CD14-positive monocyte (primary cell): ENCODE results near the gene GCNT1. TPM values are rescaled to one million over a fixed set of nuclear protein-coding genes. Genes with fewer than 3 reads are reported as not detected.

Source experiments
- DNase-seq, 3 donors: peaks; one replicate each; pipeline ENCODE4 v3.0.0-alpha.2; 2011 to 2022
- H2AFZ ChIP-seq: 2 replicates; pipeline ENCODE4 v1.6.0; 2012; ENCODE audit warnings: mild to moderate bottlenecking, low read depth, low read length, inconsistent platforms; ENCODE audit not compliant: insufficient read depth, poor library complexity, severe bottlenecking
- H3K27ac ChIP-seq, 2 donors: 1 replicate in 1 of 2; 2 replicates in 1 of 2; pipeline ENCODE4 v1.5.1; 2012 to 2013; ENCODE audit warnings: low read length in 2 of 2, control low read depth in 1 of 2, inconsistent platforms in 1 of 2, low read depth in 1 of 2, mild to moderate bottlenecking in 1 of 2
- H3K27me3 ChIP-seq, 2 donors: one replicate each; pipeline versions ENCODE4 v1.6.0 to v1.6.1; 2011 to 2013; ENCODE audit warnings: low read length in 2 of 2; ENCODE audit not compliant: control insufficient read depth in 2 of 2, insufficient read depth in 2 of 2
- H3K36me3 ChIP-seq, 2 donors: replicated peaks in 1 of 2; 1 replicate in 1 of 2; 2 replicates in 1 of 2; pipeline versions ENCODE4 v1.5.1 to v1.6.1; 2012 to 2013; ENCODE audit warnings: low read length in 2 of 2, control low read depth in 1 of 2, inconsistent platforms in 1 of 2, mild to moderate bottlenecking in 1 of 2; ENCODE audit not compliant: insufficient read depth in 2 of 2, control insufficient read depth in 1 of 2
- H3K4me1 ChIP-seq, 2 donors: 1 replicate in 1 of 2; 2 replicates in 1 of 2; pipeline versions ENCODE4 v1.5.1 to v1.6.1; 2012 to 2013; ENCODE audit warnings: low read length in 2 of 2, control low read depth in 1 of 2, inconsistent platforms in 1 of 2, mild to moderate bottlenecking in 1 of 2, moderate library complexity in 1 of 2; ENCODE audit not compliant: insufficient read depth in 2 of 2, control insufficient read depth in 1 of 2
- H3K4me2 ChIP-seq: replicated peaks from 2 replicates; pipeline ENCODE3; 2012; ENCODE audit warnings: low read length, moderate library complexity, mild to moderate bottlenecking; ENCODE audit not compliant: poor library complexity, severe bottlenecking; ENCODE audit errors: extremely low read depth
- H3K4me3 ChIP-seq, 3 experiments: fragments of 200-600 bp in 1 of 3; sonication (generic) in 1 of 3; replicated peaks in 1 of 3; 1 replicate in 2 of 3; 2 replicates in 1 of 3; pipeline ENCODE4 v1.5.1; 2011 to 2013; ENCODE audit warnings: low read length in 3 of 3, mild to moderate bottlenecking in 3 of 3, control low read depth in 2 of 3, low read depth in 2 of 3, inconsistent platforms in 1 of 3, moderate library complexity in 1 of 3
- H3K79me2 ChIP-seq: 2 replicates; pipeline ENCODE4 v1.6.0; 2012; ENCODE audit warnings: mild to moderate bottlenecking, control low read depth, inconsistent platforms, low read length, moderate library complexity; ENCODE audit not compliant: insufficient read depth
- H3K9ac ChIP-seq: 2 replicates; pipeline ENCODE4 v1.6.0; 2017; ENCODE audit warnings: low read length, mild to moderate bottlenecking; ENCODE audit not compliant: insufficient read depth, poor library complexity, severe bottlenecking
- H3K9me3 ChIP-seq, 2 donors: replicated peaks in 1 of 2; 1 replicate in 1 of 2; 2 replicates in 1 of 2; pipeline versions ENCODE4 v1.5.1 to v1.6.1; 2012 to 2013; ENCODE audit warnings: low read length in 2 of 2, control low read depth in 1 of 2; ENCODE audit not compliant: control insufficient read depth in 1 of 2, insufficient read depth in 1 of 2
- H4K20me1 ChIP-seq: 2 replicates; pipeline ENCODE4 v1.6.0; 2012; ENCODE audit warnings: mild to moderate bottlenecking, low read length, control low read depth, moderate library complexity; ENCODE audit not compliant: insufficient read depth
- H3K27ac Mint-ChIP-seq, 7 donors: one replicate each; pipeline ENCODE4 v1.8.0; 2020; ENCODE audit warnings: mild to moderate bottlenecking in 7 of 7, mixed read lengths in 7 of 7, moderate library complexity in 6 of 7, inconsistent platforms in 2 of 7
- H3K27me3 Mint-ChIP-seq, 3 donors: one replicate each; pipeline ENCODE4 v1.8.0; 2021 to 2022; ENCODE audit warnings: low read depth in 3 of 3, mild to moderate bottlenecking in 3 of 3, mixed read lengths in 3 of 3, moderate library complexity in 3 of 3, inconsistent platforms in 1 of 3
- H3K36me3 Mint-ChIP-seq, 2 donors: one replicate each; pipeline ENCODE4 v1.8.0; 2020; ENCODE audit warnings: mixed read lengths in 2 of 2, inconsistent platforms in 1 of 2, mild to moderate bottlenecking in 1 of 2
- H3K4me1 Mint-ChIP-seq: one replicate; pipeline ENCODE4 v1.8.0; 2020; ENCODE audit warnings: mild to moderate bottlenecking, mixed read lengths
- H3K4me3 Mint-ChIP-seq, 2 donors: one replicate each; pipeline ENCODE4 v1.8.0; 2020; ENCODE audit warnings: mild to moderate bottlenecking in 2 of 2, mixed read lengths in 2 of 2, moderate library complexity in 1 of 2
- H3K9me3 Mint-ChIP-seq, 7 donors: one replicate each; pipeline ENCODE4 v1.8.0; 2020 to 2022; ENCODE audit warnings: mixed read lengths in 7 of 7, mild to moderate bottlenecking in 6 of 7, moderate library complexity in 6 of 7, inconsistent platforms in 2 of 7
- CTCF ChIP-seq: fragments of 200-600 bp; IDR thresholded peaks from one replicate; pipeline ENCODE4 v1.8.0; 2022; ENCODE audit warnings: antibody characterized with exemption, mild to moderate bottlenecking
- WGBS: methylation state at CpG from one replicate; pipeline ENCODE4 v1.1.5; 2013; ENCODE audit warnings: missing lambda C conversion rate; ENCODE audit not compliant: insufficient coverage; 5-methylcytosine and 5-hydroxymethylcytosine counted together
- intact Hi-C, 2 donors: fragments of 100-400 bp; cut with micrococcal nuclease; formaldehyde crosslinking; loops; one replicate each; pipeline versions ENCODE4 v1.15.0 to v1.15.1; 2023
- polyA plus RNA-seq, 3 donors: library from polyadenylated mRNA; depleted of rRNA in 1 of 3; unstranded in 2 of 3; stranded (reverse) in 1 of 3; fragments of 300-500 nt in 2 of 3; fragments of >200 nt in 1 of 3; fragmentation: Illumina TruSeq in 2 of 3; gene quantifications; 1 replicate in 2 of 3; 2 replicates in 1 of 3; pipeline ENCODE4 v1.2.3, GENCODE V29; 2012 to 2021

GCNT1 gene
- polyA plus RNA-seq, 3 donors, result 8.4 to 15.4 (median 9.3) TPM

- peaks cover 0 to 1% (median 0%) of the 10 kb centered on the region in 3 donors for H3K27me3 Mint-ChIP-seq
- intact Hi-C loops, result loop anchor here in 1 of 2 donors (10.0 kb wide), 1 partner anchor 52 kb away; no protein-coding TSS in a partner anchor
- H3K27ac Mint-ChIP-seq, result peak overlapping the region in 3 of 7 donors; percentile 4 to 37 (median 19)
- H3K4me2 ChIP-seq, result no peak overlapping the region
- no peak overlapping the region for H3K27ac ChIP-seq
- H3K4me3 ChIP-seq, result no peak overlapping the region
- H3K27me3 ChIP-seq, result no peaks in the 10 kb centered on the region
- no peak overlapping the region for H3K4me3 Mint-ChIP-seq
- peaks cover 7% of the 10 kb centered on the region for H4K20me1 ChIP-seq
- peaks cover 34 to 39% of the 10 kb centered on the region in 2 donors for H3K4me1 ChIP-seq
- H3K79me2 ChIP-seq, result peaks cover 21% of the 10 kb centered on the region
- H3K9ac ChIP-seq, result no peak overlapping the region
- peaks cover 0 to 6% (median 0%) of the 10 kb centered on the region in 7 donors for H3K9me3 Mint-ChIP-seq
- H3K36me3 Mint-ChIP-seq, result no peaks in the 10 kb centered on the region
- H2AFZ ChIP-seq, result peak overlapping the region; percentile 33
- H3K9me3 ChIP-seq, result no peaks in the 10 kb centered on the region
- TF ChIP-seq CTCF, result no peak
- peaks cover 50% of the 10 kb centered on the region for H3K4me1 Mint-ChIP-seq
- WGBS, result 0% methylated on average over 1 of the region's 4 CpGs
- DNase-seq, result peak in 2 of 3 donors; percentile 11 to 20
- no peaks in the 10 kb centered on the region for H3K36me3 ChIP-seq
These were observed 2.6 kb upstream of the GCNT1 start for GRCh38 chr9:76456202-76456926.

- Histone ChIP-seq H3K9ac (peak overlapping the region; percentile 80), H3K4me3 (peak overlapping the region; percentile 93 to 97 (median 96)), H3K79me2 (peaks cover 57% of the 10 kb centered on the region), H3K27me3 (no peaks in the 10 kb centered on the region), H3K36me3 (no peaks in the 10 kb centered on the region), H2AFZ (peak overlapping the region; percentile 92), H3K4me2 (peak overlapping the region; percentile 100), H3K4me1 (peaks cover 21 to 46% of the 10 kb centered on the region in 2 donors), H3K9me3 (no peaks in the 10 kb centered on the region), H3K27ac (peak overlapping the region; percentile 78 to 85), H4K20me1 (peaks cover 7% of the 10 kb centered on the region)
- peak in 2 of 3 donors; percentile 24 to 30 for DNase-seq
- H3K4me3 Mint-ChIP-seq, result peak overlapping the region; percentile 99 to 100
- 0% methylated on average over 17 of the region's 32 CpGs for WGBS
- H3K9me3 Mint-ChIP-seq, result peaks cover 0 to 3% (median 0%) of the 10 kb centered on the region in 7 donors
- intact Hi-C loops, result loop anchor here in 1 of 2 donors (10.0 kb wide), 1 partner anchor 55 kb away; no protein-coding TSS in a partner anchor
- H3K27ac Mint-ChIP-seq, result peak overlapping the region; percentile 82 to 96 (median 94)
- peaks cover 0 to 22% of the 10 kb centered on the region in 2 donors for H3K36me3 Mint-ChIP-seq
- TF ChIP-seq CTCF, result no peak
- peaks cover 0 to 1% (median 0%) of the 10 kb centered on the region in 3 donors for H3K27me3 Mint-ChIP-seq
- H3K4me1 Mint-ChIP-seq, result peaks cover 59% of the 10 kb centered on the region
These were observed 983 bp downstream of the GCNT1 start for GRCh38 chr9:76459694-76460635.
